Sigmoid colon (tissue), 4 donors: Measurements from ENCODE around the gene KCNIP1.

Experiments
- EP300 ChIP-seq, 4 donors: sonication (generic); formaldehyde crosslinking; IDR thresholded peaks; one replicate each; pipeline ENCODE4 v1.6.1; 2017; ENCODE audit warnings: antibody characterized with exemption in 4 of 4
- POLR2A ChIP-seq, 2 donors: fragments of 450-650 bp; IDR thresholded peaks; one replicate each; pipeline ENCODE4 v1.6.1; 2016; ENCODE audit warnings: antibody characterized with exemption in 2 of 2, mild to moderate bottlenecking in 2 of 2, moderate library complexity in 2 of 2
- POLR2AphosphoS5 ChIP-seq, 4 donors: sonication (generic); formaldehyde crosslinking; IDR thresholded peaks; one replicate each; pipeline ENCODE4 v1.6.1; 2017; ENCODE audit warnings: antibody characterized with exemption in 4 of 4
- TF ChIP-seq, protein P1 (sequence below), 4 experiments: fragments of 450-650 bp in 3 of 4; fragments of 200-600 bp in 1 of 4; IDR thresholded peaks; one replicate each; pipeline ENCODE4 v1.5.1; 2016 to 2019; ENCODE audit warnings: antibody characterized with exemption in 4 of 4, mild to moderate bottlenecking in 3 of 4, moderate library complexity in 2 of 4

DNA sequence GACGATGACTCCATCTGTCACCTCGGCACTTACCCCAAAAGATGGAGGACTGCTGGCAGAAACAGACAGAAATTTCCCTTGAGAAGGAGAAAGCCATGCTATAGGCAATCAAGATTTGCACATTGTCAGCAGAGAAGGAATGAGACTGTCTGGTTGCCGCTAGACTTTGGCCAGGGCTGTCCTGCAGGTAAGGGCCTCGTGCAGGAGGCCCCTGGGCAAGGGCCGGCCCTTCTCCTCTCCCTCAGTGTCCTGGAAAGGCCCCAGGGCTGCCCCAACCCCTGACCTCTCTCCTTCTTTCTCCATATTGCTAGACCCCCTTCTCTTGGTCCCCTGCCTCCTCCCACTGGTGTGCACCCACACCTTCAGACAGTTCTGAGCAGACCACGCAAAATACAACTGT, 14.6 kb upstream of the KCNIP1 start:
- no peak for TF ChIP-seq POLR2AphosphoS5 (IDR thresholded peaks at IDR 0.05)
- TF ChIP-seq, protein P1, sequence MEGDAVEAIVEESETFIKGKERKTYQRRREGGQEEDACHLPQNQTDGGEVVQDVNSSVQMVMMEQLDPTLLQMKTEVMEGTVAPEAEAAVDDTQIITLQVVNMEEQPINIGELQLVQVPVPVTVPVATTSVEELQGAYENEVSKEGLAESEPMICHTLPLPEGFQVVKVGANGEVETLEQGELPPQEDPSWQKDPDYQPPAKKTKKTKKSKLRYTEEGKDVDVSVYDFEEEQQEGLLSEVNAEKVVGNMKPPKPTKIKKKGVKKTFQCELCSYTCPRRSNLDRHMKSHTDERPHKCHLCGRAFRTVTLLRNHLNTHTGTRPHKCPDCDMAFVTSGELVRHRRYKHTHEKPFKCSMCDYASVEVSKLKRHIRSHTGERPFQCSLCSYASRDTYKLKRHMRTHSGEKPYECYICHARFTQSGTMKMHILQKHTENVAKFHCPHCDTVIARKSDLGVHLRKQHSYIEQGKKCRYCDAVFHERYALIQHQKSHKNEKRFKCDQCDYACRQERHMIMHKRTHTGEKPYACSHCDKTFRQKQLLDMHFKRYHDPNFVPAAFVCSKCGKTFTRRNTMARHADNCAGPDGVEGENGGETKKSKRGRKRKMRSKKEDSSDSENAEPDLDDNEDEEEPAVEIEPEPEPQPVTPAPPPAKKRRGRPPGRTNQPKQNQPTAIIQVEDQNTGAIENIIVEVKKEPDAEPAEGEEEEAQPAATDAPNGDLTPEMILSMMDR (IDR thresholded peaks at IDR 0.05) = no peak
- no peak for TF ChIP-seq EP300 (IDR thresholded peaks at IDR 0.05)
- TF ChIP-seq POLR2A (IDR thresholded peaks at IDR 0.05) = no peak
